WTC11 (cell line): Measurements from ENCODE around the gene SFT2D2. TPM values are rescaled to one million over a fixed set of nuclear protein-coding genes. Genes with fewer than 3 reads are reported as not detected.

Experiments used
- ATAC-seq: fragments of 200-7000 bp; cut with Tn5 transposase; 2 replicates; pipeline ENCODE4 v1.10.0; 2021; ENCODE audit warnings: mild to moderate bottlenecking, moderate library complexity
- CTCF ChIA-PET: fragments of 300-600 bp; sonication (Branson Sonifier 250); formaldehyde crosslinking; loops from one replicate; lab custom pipeline; 2021; ENCODE audit warnings: antibody characterized with exemption; lab: Charles Lee
- POLR2A ChIA-PET: fragments of 350-600 bp; sonication (Branson Sonifier 250); formaldehyde crosslinking; loops from one replicate; lab custom pipeline; 2021; ENCODE audit warnings: antibody characterized with exemption; lab: Charles Lee
- DNase-seq: peaks from one replicate; pipeline ENCODE4 v3.0.0; 2021; ENCODE audit warnings: low spot score
- H3K27ac Mint-ChIP-seq: 2 replicates; pipeline ENCODE4 v1.8.0; 2021; ENCODE audit warnings: mixed read lengths
- H3K27me3 Mint-ChIP-seq: 2 replicates; pipeline ENCODE4 v1.8.0; 2021; ENCODE audit warnings: low read depth, mild to moderate bottlenecking, moderate library complexity, mixed read lengths
- H3K36me3 Mint-ChIP-seq: 2 replicates; pipeline ENCODE4 v1.8.0; 2021; ENCODE audit warnings: mixed read lengths
- H3K4me1 Mint-ChIP-seq: 2 replicates; pipeline ENCODE4 v1.8.0; 2022; ENCODE audit warnings: mixed read lengths
- H3K4me3 Mint-ChIP-seq: 2 replicates; pipeline ENCODE4 v1.8.0; 2021; ENCODE audit warnings: mild to moderate bottlenecking, moderate library complexity, mixed read lengths
- H3K9me3 Mint-ChIP-seq: 2 replicates; pipeline ENCODE4 v1.8.0; 2021; ENCODE audit warnings: mixed read lengths
- AFF4 ChIP-seq: sonication (generic); formaldehyde crosslinking; IDR thresholded peaks from 2 replicates; pipeline ENCODE4 v1.8.1; 2023; ENCODE audit warnings: mild to moderate bottlenecking, missing genetic modification reagents, borderline replicate concordance
- ATF1 ChIP-seq: sonication (generic); formaldehyde crosslinking; IDR thresholded peaks from 2 replicates; pipeline ENCODE4 v1.8.1; 2023; ENCODE audit warnings: mild to moderate bottlenecking, moderate library complexity, missing genetic modification reagents
- ATF2 ChIP-seq: sonication (generic); formaldehyde crosslinking; IDR thresholded peaks from 2 replicates; pipeline ENCODE4 v1.8.1; 2022; ENCODE audit warnings: low read depth, missing genetic modification reagents, borderline replicate concordance
- ATF6 ChIP-seq: sonication (generic); formaldehyde crosslinking; IDR thresholded peaks from 2 replicates; pipeline ENCODE4 v1.8.1; 2023; ENCODE audit warnings: mild to moderate bottlenecking, missing genetic modification reagents
- CDX4 ChIP-seq: fragments of 250-450 bp; sonication (Bioruptor Pico); IDR thresholded peaks from 2 replicates; pipeline ENCODE4 v1.9.0; 2021; ENCODE audit warnings: moderate library complexity, mild to moderate bottlenecking, inconsistent platforms, borderline replicate concordance
- ETV6 ChIP-seq: sonication (generic); formaldehyde crosslinking; IDR thresholded peaks from 2 replicates; pipeline ENCODE4 v1.8.1; 2022; ENCODE audit warnings: mild to moderate bottlenecking, missing genetic modification reagents
- FOXJ3 ChIP-seq: sonication (generic); formaldehyde crosslinking; IDR thresholded peaks from 2 replicates; pipeline ENCODE4 v1.9.0; 2021; ENCODE audit warnings: missing genetic modification reagents, mild to moderate bottlenecking, borderline replicate concordance
- FOXP1 ChIP-seq: sonication (generic); formaldehyde crosslinking; IDR thresholded peaks from 2 replicates; pipeline ENCODE4 v1.8.0; 2022; ENCODE audit warnings: missing genetic modification reagents, mild to moderate bottlenecking, moderate library complexity, borderline replicate concordance
- IRF2 ChIP-seq: sonication (generic); formaldehyde crosslinking; IDR thresholded peaks from 2 replicates; pipeline ENCODE4 v1.8.0; 2022; ENCODE audit warnings: low read depth, missing genetic modification reagents, borderline replicate concordance
- NR2C2 ChIP-seq: sonication (generic); formaldehyde crosslinking; IDR thresholded peaks from 2 replicates; pipeline ENCODE4 v1.8.0; 2022; ENCODE audit warnings: mild to moderate bottlenecking, missing genetic modification reagents
- USF2 ChIP-seq: sonication (generic); formaldehyde crosslinking; IDR thresholded peaks from 2 replicates; pipeline ENCODE4 v1.8.1; 2023; ENCODE audit warnings: mild to moderate bottlenecking, missing genetic modification reagents, moderate library complexity
- ZNF232 ChIP-seq: sonication (generic); formaldehyde crosslinking; IDR thresholded peaks from 2 replicates; pipeline ENCODE4 v1.8.0; 2022; ENCODE audit warnings: mild to moderate bottlenecking, missing genetic modification reagents
- ZNF671 ChIP-seq: fragments of 250-450 bp; sonication (Bioruptor Pico); IDR thresholded peaks from 2 replicates; pipeline ENCODE4 v1.8.0; 2021; ENCODE audit warnings: mild to moderate bottlenecking
- total RNA-seq: library from RNA; stranded (reverse); gene quantifications from 3 replicates; pipeline ENCODE4 v1.2.3, GENCODE V29; 2021
- TF ChIP-seq, protein P1 (sequence below): sonication (generic); formaldehyde crosslinking; IDR thresholded peaks from 2 replicates; pipeline ENCODE4 v1.8.0; 2023; ENCODE audit warnings: missing genetic modification reagents, mild to moderate bottlenecking, borderline replicate concordance
- TF ChIP-seq, protein P2 (sequence below): fragments of 250-450 bp; sonication (Bioruptor Pico); conservative IDR thresholded peaks from 2 replicates; pipeline ENCODE4 v1.9.0; 2021; ENCODE audit warnings: mild to moderate bottlenecking

The SFT2D2 gene
- total RNA-seq, 1 experiment from 2014 or later: 23.2 TPM

DNA sequence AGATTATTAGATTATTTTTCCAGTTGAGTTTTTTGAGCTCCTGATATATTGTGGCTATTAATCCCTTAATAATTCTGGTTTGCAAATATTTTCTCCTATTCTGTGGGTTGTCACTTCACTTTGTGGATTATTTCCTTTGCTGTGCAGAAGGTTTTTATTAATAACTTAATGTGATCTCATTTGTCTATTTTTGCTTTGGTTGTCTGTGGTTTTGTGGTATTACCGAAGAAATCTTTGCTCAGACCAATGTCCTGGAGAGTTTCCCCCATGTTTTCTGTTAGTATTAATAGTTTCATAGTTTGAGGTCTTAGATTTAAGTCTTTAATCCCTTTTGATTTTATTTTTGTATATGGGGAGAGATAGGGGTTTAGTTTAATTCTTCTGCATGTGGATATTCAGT is 47.8 kb downstream of the SFT2D2 start (continued):
- TF ChIP-seq AFF4 (CRISPR knock-in tag): no peak
- no peak for TF ChIP-seq ETV6 (CRISPR knock-in tag)
- no peak for TF ChIP-seq FOXJ3
- TF ChIP-seq, protein P1, sequence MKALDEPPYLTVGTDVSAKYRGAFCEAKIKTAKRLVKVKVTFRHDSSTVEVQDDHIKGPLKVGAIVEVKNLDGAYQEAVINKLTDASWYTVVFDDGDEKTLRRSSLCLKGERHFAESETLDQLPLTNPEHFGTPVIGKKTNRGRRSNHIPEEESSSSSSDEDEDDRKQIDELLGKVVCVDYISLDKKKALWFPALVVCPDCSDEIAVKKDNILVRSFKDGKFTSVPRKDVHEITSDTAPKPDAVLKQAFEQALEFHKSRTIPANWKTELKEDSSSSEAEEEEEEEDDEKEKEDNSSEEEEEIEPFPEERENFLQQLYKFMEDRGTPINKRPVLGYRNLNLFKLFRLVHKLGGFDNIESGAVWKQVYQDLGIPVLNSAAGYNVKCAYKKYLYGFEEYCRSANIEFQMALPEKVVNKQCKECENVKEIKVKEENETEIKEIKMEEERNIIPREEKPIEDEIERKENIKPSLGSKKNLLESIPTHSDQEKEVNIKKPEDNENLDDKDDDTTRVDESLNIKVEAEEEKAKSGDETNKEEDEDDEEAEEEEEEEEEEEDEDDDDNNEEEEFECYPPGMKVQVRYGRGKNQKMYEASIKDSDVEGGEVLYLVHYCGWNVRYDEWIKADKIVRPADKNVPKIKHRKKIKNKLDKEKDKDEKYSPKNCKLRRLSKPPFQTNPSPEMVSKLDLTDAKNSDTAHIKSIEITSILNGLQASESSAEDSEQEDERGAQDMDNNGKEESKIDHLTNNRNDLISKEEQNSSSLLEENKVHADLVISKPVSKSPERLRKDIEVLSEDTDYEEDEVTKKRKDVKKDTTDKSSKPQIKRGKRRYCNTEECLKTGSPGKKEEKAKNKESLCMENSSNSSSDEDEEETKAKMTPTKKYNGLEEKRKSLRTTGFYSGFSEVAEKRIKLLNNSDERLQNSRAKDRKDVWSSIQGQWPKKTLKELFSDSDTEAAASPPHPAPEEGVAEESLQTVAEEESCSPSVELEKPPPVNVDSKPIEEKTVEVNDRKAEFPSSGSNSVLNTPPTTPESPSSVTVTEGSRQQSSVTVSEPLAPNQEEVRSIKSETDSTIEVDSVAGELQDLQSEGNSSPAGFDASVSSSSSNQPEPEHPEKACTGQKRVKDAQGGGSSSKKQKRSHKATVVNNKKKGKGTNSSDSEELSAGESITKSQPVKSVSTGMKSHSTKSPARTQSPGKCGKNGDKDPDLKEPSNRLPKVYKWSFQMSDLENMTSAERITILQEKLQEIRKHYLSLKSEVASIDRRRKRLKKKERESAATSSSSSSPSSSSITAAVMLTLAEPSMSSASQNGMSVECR: no peak
- no peak for TF ChIP-seq USF2 (CRISPR knock-in tag)
- no peak for TF ChIP-seq ZNF232
- no peak for TF ChIP-seq ATF1
- no peak for TF ChIP-seq CDX4
- TF ChIP-seq, protein P2, sequence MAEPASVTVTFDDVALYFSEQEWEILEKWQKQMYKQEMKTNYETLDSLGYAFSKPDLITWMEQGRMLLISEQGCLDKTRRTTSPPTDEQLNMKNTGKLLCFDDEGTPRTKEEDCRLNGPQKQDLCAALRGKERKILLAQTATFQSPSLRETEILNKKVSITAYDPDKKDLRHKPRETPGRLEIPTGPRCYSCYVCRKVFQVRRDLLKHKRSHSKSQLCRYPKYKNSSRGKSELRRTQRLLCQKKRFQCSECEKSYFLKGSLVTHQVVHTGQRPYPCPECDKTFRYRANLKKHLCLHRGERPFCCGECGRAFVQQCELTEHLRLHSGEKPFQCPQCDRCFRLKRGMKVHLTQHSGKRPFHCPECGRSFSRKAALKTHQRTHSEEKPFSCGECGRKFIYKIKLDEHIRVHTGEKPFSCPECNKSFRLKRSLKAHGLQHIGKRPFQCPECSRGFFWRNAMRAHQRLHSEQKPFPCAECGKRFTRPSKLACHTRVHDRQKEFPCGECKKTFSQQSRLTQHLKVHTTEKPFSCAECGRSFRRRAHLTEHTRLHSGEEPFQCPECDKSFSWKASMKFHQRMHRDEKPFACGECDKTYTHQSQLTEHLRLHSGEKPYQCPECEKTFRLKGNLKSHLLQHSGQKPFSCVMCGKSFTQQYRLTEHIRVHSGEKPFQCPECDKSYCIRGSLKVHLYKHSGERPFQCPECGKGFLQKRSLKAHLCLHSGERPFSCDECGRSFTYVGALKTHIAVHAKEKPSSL: no peak
- no peak for TF ChIP-seq ATF2 (CRISPR knock-in tag)
- no peak for TF ChIP-seq IRF2
- TF ChIP-seq, all 79 proteins: peak for 0

GRCh38 chr1:168279253-168279652 is 53.4 kb downstream of the SFT2D2 start:
- DNase-seq (no peak), ATAC-seq (no peak)
- ChIA-PET CTCF (interaction anchor here (0.9 to 1.8 kb wide), 2 partner anchors 44 to 64 kb away, joined by 5 read pairs; no protein-coding TSS in a partner anchor), POLR2A (no interaction called here)
- TF ChIP-seq ETV6 (CRISPR knock-in tag) (no peak), NR2C2 (CRISPR knock-in tag) (no peak), FOXP1 (no peak), ATF6 (CRISPR knock-in tag) (no peak), ZNF671 (CRISPR knock-in tag) (no peak)
- H3K4me3 Mint-ChIP-seq: no peak overlapping the region
- H3K9me3 Mint-ChIP-seq: peaks cover 9% of the 10 kb centered on the region
- peaks cover 10% of the 10 kb centered on the region for H3K4me1 Mint-ChIP-seq
- no peaks in the 10 kb centered on the region; the same call in 1 of the 2 replicates for H3K27me3 Mint-ChIP-seq
- H3K27ac Mint-ChIP-seq: no peak overlapping the region
- H3K36me3 Mint-ChIP-seq: no peaks in the 10 kb centered on the region
